ENCODE measurements around the gene ZCCHC7. TPM values are rescaled to one million over a fixed set of nuclear protein-coding genes. Genes with fewer than 3 reads are reported as not detected.
"Not testable (repeated sequence)": the region's sequence is repeated elsewhere in the genome, so short reads cannot be mapped to it uniquely, and the experiment has no call there.

The ZCCHC7 gene
- 22.1 and 26.1 TPM in 2 replicates for total RNA-seq

GRCh38 chr9:37119907-37120842 is at the start of gene ZCCHC7:
Gene ZCCHC7 (plus strand): TSS chr9:37120574.
- H3K36me3 Mint-ChIP-seq (ENCODE audit: low read depth), result peaks cover 20% of the 10 kb centered on the region
- intact Hi-C loops (cut with micrococcal nuclease), result loop anchor here (1.0 to 5.0 kb wide), 4 partner anchors 41 to 345 kb away; partner anchors contain the start of gene ZBTB5
- peak within 1 kb of the TSS; percentile 98 for H3K4me3 Mint-ChIP-seq (ENCODE audit: low read depth)
- H3K27me3 Mint-ChIP-seq (ENCODE audit: low read depth), result no peaks in the 10 kb centered on the region
- peak within 1 kb of the TSS; percentile 99 for H3K27ac Mint-ChIP-seq
- DNase-seq (ENCODE audit: low spot score), result peak; percentile 95
- H3K4me1 Mint-ChIP-seq (ENCODE audit: low read depth), result peaks cover 23% of the 10 kb centered on the region
- peaks cover 5% of the 10 kb centered on the region for H3K9me3 Mint-ChIP-seq

- H3K27me3 Mint-ChIP-seq (ENCODE audit: low read depth); H3K27ac Mint-ChIP-seq; intact Hi-C loops (cut with micrococcal nuclease); H3K4me3 Mint-ChIP-seq (ENCODE audit: low read depth); DNase-seq (ENCODE audit: low spot score); H3K36me3 Mint-ChIP-seq (ENCODE audit: low read depth); H3K9me3 Mint-ChIP-seq: not testable (repeated sequence)
- H3K4me1 Mint-ChIP-seq (ENCODE audit: low read depth), result peaks cover 11% of the 10 kb centered on the region
Measured at GRCh38 chr9:37074790-37075189, 45.6 kb upstream of the ZCCHC7 start.

GRCh38 chr9:37079370-37080164 is 40.8 kb upstream of the ZCCHC7 start:
- H3K36me3 Mint-ChIP-seq (ENCODE audit: low read depth), result peaks cover 26% of the 10 kb centered on the region
- peak; percentile 91 for DNase-seq (ENCODE audit: low spot score)

GRCh38 chr9:37080165-37080628 is 40.2 kb upstream of the ZCCHC7 start:
- Mint-ChIP-seq H3K36me3 (ENCODE audit: low read depth) (peaks cover 28% of the 10 kb centered on the region), H3K4me1 (ENCODE audit: low read depth) (peaks cover 36% of the 10 kb centered on the region), H3K27ac (peak overlapping the region; percentile 96), H3K4me3 (ENCODE audit: low read depth) (peak overlapping the region; percentile 96)
- intact Hi-C loops (cut with micrococcal nuclease); DNase-seq (ENCODE audit: low spot score); H3K9me3 Mint-ChIP-seq; H3K27me3 Mint-ChIP-seq (ENCODE audit: low read depth): not testable (repeated sequence)

More at GRCh38 chr9:37079370-37080164, 40.8 kb upstream of the ZCCHC7 start:
- peaks cover 33% of the 10 kb centered on the region for H3K4me1 Mint-ChIP-seq (ENCODE audit: low read depth)
- H3K27ac Mint-ChIP-seq, result peak overlapping the region; percentile 96
- H3K4me3 Mint-ChIP-seq (ENCODE audit: low read depth), result peak overlapping the region; percentile 96
- peaks cover 4% of the 10 kb centered on the region for H3K9me3 Mint-ChIP-seq
- intact Hi-C loops (cut with micrococcal nuclease), result loop anchor here (1.0 kb wide), 1 partner anchor 41 kb away; the partner anchor contains the start of gene ZCCHC7
- H3K27me3 Mint-ChIP-seq (ENCODE audit: low read depth), result peaks cover 3% of the 10 kb centered on the region

GRCh38 chr9:37081507-37081906 is 38.9 kb upstream of the ZCCHC7 start:
- DNase-seq (ENCODE audit: low spot score); H3K27ac Mint-ChIP-seq; H3K9me3 Mint-ChIP-seq; H3K27me3 Mint-ChIP-seq (ENCODE audit: low read depth); intact Hi-C loops (cut with micrococcal nuclease): not testable (repeated sequence)
- Mint-ChIP-seq H3K4me1 (ENCODE audit: low read depth) (peaks cover 37% of the 10 kb centered on the region), H3K4me3 (ENCODE audit: low read depth) (peak overlapping the region; percentile 96), H3K36me3 (ENCODE audit: low read depth) (peaks cover 32% of the 10 kb centered on the region)

- H3K27me3 Mint-ChIP-seq (ENCODE audit: low read depth), result no peaks in the 10 kb centered on the region
- DNase-seq (ENCODE audit: low spot score), result no peak
- no peak overlapping the region for H3K4me3 Mint-ChIP-seq (ENCODE audit: low read depth)
Measured at GRCh38 chr9:37082214-37082765, 38.1 kb upstream of the ZCCHC7 start.

GRCh38 chr9:37083654-37084053 is 36.7 kb upstream of the ZCCHC7 start:
- H3K9me3 Mint-ChIP-seq, result peaks cover 4% of the 10 kb centered on the region
- H3K27ac Mint-ChIP-seq, result no peak overlapping the region
- no peaks in the 10 kb centered on the region for H3K27me3 Mint-ChIP-seq (ENCODE audit: low read depth)
- peaks cover 37% of the 10 kb centered on the region for H3K4me1 Mint-ChIP-seq (ENCODE audit: low read depth)
- H3K36me3 Mint-ChIP-seq (ENCODE audit: low read depth), result peaks cover 52% of the 10 kb centered on the region
- no peak overlapping the region for H3K4me3 Mint-ChIP-seq (ENCODE audit: low read depth)
- no peak for DNase-seq (ENCODE audit: low spot score)
- intact Hi-C loops (cut with micrococcal nuclease), result no loop called here

More at GRCh38 chr9:37082214-37082765, 38.1 kb upstream of the ZCCHC7 start:
- Mint-ChIP-seq H3K9me3 (peaks cover 4% of the 10 kb centered on the region), H3K4me1 (ENCODE audit: low read depth) (peaks cover 37% of the 10 kb centered on the region), H3K36me3 (ENCODE audit: low read depth) (peaks cover 40% of the 10 kb centered on the region), H3K27ac (no peak overlapping the region)
- intact Hi-C loops (cut with micrococcal nuclease), result no loop called here

- H3K4me3 Mint-ChIP-seq (ENCODE audit: low read depth), result no peak overlapping the region
- peaks cover 38% of the 10 kb centered on the region for H3K4me1 Mint-ChIP-seq (ENCODE audit: low read depth)
- no peaks in the 10 kb centered on the region for H3K27me3 Mint-ChIP-seq (ENCODE audit: low read depth)
- no peak overlapping the region for H3K27ac Mint-ChIP-seq
- intact Hi-C loops (cut with micrococcal nuclease), result no loop called here
- peaks cover 53% of the 10 kb centered on the region for H3K36me3 Mint-ChIP-seq (ENCODE audit: low read depth)
- no peaks in the 10 kb centered on the region for H3K9me3 Mint-ChIP-seq
- DNase-seq (ENCODE audit: low spot score), result no peak
Measured at GRCh38 chr9:37085233-37085632, 35.1 kb upstream of the ZCCHC7 start.

- DNase-seq (ENCODE audit: low spot score); H3K9me3 Mint-ChIP-seq; H3K4me3 Mint-ChIP-seq (ENCODE audit: low read depth); H3K27me3 Mint-ChIP-seq (ENCODE audit: low read depth); H3K4me1 Mint-ChIP-seq (ENCODE audit: low read depth); intact Hi-C loops (cut with micrococcal nuclease); H3K27ac Mint-ChIP-seq: not testable (repeated sequence)
- H3K36me3 Mint-ChIP-seq (ENCODE audit: low read depth), result peaks cover 12% of the 10 kb centered on the region
Measured at GRCh38 chr9:37092714-37093295, 27.6 kb upstream of the ZCCHC7 start.

- DNase-seq (ENCODE audit: low spot score), result no peak
- no peak overlapping the region for H3K27ac Mint-ChIP-seq
- H3K4me3 Mint-ChIP-seq (ENCODE audit: low read depth), result no peak overlapping the region
- H3K4me1 Mint-ChIP-seq (ENCODE audit: low read depth), result peaks cover 4% of the 10 kb centered on the region
- H3K9me3 Mint-ChIP-seq, result no peaks in the 10 kb centered on the region
- H3K27me3 Mint-ChIP-seq (ENCODE audit: low read depth), result no peaks in the 10 kb centered on the region
- intact Hi-C loops (cut with micrococcal nuclease), result no loop called here
- no peaks in the 10 kb centered on the region for H3K36me3 Mint-ChIP-seq (ENCODE audit: low read depth)
Measured at GRCh38 chr9:37094751-37095150, 25.6 kb upstream of the ZCCHC7 start.

- H3K27me3 Mint-ChIP-seq (ENCODE audit: low read depth), result no peaks in the 10 kb centered on the region
- intact Hi-C loops (cut with micrococcal nuclease), result no loop called here
Measured at GRCh38 chr9:37096628-37097027, 23.7 kb upstream of the ZCCHC7 start.

GRCh38 chr9:37097294-37097693 is 23.1 kb upstream of the ZCCHC7 start:
- intact Hi-C loops (cut with micrococcal nuclease), result no loop called here
- DNase-seq (ENCODE audit: low spot score), result no peak
- H3K36me3 Mint-ChIP-seq (ENCODE audit: low read depth), result no peaks in the 10 kb centered on the region
- H3K27ac Mint-ChIP-seq, result no peak overlapping the region
- no peaks in the 10 kb centered on the region for H3K9me3 Mint-ChIP-seq
- H3K4me3 Mint-ChIP-seq (ENCODE audit: low read depth), result no peak overlapping the region
- H3K27me3 Mint-ChIP-seq (ENCODE audit: low read depth), result no peaks in the 10 kb centered on the region
- no peaks in the 10 kb centered on the region for H3K4me1 Mint-ChIP-seq (ENCODE audit: low read depth)

More at GRCh38 chr9:37096628-37097027, 23.7 kb upstream of the ZCCHC7 start:
- no peaks in the 10 kb centered on the region for H3K9me3 Mint-ChIP-seq
- no peak overlapping the region for H3K4me3 Mint-ChIP-seq (ENCODE audit: low read depth)
- DNase-seq (ENCODE audit: low spot score), result no peak
- no peaks in the 10 kb centered on the region for H3K4me1 Mint-ChIP-seq (ENCODE audit: low read depth)
- H3K27ac Mint-ChIP-seq, result no peak overlapping the region
- H3K36me3 Mint-ChIP-seq (ENCODE audit: low read depth), result no peaks in the 10 kb centered on the region

All from activated T-helper 2 cell treated with anti-CD3 and anti-CD28 coated beads, Interferon-gamma antibody, Interleukin-2, Interleukin-4, amounts not matched to agents 10 μg/mL and 5 μg/mL and 100 μg/mL, durations not matched to agents 14 hours and 24 hours and 36 hours (primary cell).